Measurements from ENCODE around the gene LMNTD1.

LMNTD1 gene

GRCh38 chr12:25550186-25550585, 2.9 kb downstream of the LMNTD1 start:
- no peak for DNase-seq

GRCh38 chr12:25549120-25549519, 4.0 kb downstream of the LMNTD1 start:
- DNase-seq, result no peak

DNA sequence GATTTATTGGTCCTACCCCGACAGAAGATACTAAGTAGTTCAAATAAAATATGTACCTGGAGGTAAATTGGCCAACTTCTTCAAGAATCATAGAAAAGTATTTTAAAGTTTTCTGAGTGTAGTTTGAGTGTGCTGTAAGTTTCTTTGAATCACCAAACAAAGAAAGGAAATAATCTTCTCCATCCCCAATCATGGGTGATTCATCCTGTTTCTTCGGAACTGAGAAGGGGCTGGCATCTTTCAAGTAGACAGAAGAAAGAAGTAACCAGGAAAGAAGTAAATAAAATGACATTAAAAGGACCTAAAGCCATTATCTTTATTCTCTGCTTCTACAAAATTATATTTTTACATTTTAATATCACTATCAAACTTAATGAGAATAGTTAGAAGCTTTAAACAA, 6.8 kb downstream of the LMNTD1 start:
- DNase-seq, result no peak

- DNase-seq, result no peak
Measured at GRCh38 chr12:25533150-25533549, 19.9 kb downstream of the LMNTD1 start.

DNA sequence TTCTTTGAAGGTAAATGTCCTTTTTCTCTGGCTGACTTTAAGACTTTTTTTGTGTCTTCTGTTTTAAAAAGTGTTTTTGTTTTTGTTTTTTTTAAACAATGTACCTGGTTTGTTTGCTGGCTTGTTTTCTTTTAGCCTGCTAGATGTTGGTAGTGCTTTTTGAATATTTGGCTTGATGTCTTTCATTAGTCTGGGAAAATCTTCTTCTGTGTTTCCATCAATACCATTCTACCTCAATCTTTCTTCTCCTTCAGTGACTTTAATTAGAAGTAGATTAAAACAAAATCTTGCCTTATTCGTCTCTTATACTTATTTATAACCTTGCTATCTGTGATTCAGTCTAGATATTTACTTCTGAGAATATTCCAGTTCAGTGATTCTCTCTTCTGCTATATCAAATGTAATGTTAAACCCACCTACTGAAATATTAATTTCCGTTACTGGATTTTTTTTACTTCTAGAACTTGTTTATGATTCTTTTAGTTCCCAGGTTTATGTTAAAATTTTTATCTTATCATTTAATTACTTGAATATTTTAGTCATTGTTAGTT, 21.5 kb downstream of the LMNTD1 start:
- DNase-seq, result no peak

GRCh38 chr12:25529738-25530137, 23.3 kb downstream of the LMNTD1 start:
- no peak for DNase-seq

DNA sequence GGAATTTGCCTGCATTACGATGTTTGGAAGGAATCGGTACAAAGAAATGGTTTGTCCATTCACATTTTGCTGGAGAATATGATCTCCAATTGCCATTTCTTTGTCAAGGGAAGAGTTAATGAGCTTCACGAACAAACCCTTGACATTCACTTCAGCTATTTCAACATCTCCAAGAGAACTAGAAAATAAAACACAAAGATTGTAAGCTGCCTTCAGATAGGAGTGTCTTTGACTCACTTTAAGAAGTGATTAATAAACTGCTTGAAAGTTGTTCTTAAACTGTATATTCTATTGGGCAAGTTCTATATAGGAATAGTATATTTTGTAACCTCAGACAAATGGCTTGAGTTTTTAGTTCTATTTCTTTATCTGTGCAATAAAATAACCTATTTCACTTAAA, 26.3 kb downstream of the LMNTD1 start:
- DNase-seq, result no peak

- DNase-seq, result no peak
Measured at GRCh38 chr12:25524366-25524765, 28.7 kb downstream of the LMNTD1 start.

- DNase-seq, result no peak
Measured at GRCh38 chr12:25521625-25522256, 31.3 kb downstream of the LMNTD1 start.

DNA sequence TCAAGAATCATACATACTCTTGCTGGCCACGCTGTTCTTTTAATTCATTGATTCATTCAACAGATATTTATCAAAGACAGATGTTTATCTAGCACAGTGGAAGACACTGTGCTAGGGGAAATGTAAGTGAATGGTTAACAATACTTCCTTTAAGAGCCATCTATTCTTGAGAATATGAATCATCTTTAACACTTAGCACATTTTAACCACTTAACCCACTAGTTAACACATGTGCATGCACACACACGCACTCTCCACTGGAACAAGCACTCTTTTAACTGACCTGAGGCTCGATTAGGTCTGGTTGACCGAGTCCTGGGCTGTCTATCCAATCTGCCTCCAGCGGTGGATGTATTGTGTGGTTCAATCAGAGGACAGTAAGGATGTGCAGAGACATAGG, 34.6 kb downstream of the LMNTD1 start:
- no peak for DNase-seq

DNA sequence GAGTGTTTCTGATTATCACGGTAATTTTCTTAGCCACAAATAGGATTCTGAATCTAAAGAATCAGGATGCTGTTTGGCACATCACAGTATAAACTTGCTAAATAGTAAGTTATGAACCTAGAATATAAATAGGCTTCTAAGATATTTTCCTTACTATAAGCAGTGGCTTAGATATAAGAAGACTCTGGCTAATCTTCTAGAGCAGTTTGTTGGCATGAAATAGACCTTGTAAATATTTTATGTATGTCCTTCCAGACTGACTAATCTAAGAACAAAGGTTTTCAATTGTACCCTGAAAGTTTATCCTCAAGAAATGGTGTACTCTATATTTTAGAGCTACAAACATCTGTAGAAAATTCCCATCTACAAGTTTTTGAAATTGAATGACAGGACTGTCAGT, 48.3 kb downstream of the LMNTD1 start:
- DNase-seq, result no peak

GRCh38 chr12:25503666-25504065, 49.4 kb downstream of the LMNTD1 start:
- DNase-seq, result no peak

DNA sequence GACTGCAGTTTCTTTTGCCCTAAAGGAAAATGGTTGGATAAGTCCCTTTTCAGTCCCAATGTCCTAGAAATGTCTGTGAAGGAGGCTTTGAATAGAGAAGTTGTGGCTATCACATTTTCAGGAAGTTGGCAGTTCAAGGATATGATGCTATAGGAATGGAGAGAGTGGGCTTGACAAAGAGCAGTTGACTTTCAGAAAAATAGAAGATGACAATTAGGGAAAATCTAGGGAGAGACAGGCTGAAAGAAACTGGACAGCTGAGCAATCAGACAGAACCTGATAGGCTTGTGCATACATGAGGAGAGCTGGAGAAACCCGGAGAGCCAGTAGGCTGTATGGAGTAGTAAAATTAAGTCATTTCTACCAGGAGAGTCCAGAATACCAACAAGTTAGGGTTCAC, 50.5 kb downstream of the LMNTD1 start:
- no peak for DNase-seq

- DNase-seq, result no peak
Measured at GRCh38 chr12:25502118-25502517, 51.0 kb downstream of the LMNTD1 start.

- DNase-seq, result no peak
Measured at GRCh38 chr12:25501549-25501948, 51.5 kb downstream of the LMNTD1 start.

GRCh38 chr12:25500651-25501050, 52.4 kb downstream of the LMNTD1 start:
- DNase-seq, result no peak

- no peak for DNase-seq
Measured at GRCh38 chr12:25497021-25497420, 56.1 kb downstream of the LMNTD1 start.

DNA sequence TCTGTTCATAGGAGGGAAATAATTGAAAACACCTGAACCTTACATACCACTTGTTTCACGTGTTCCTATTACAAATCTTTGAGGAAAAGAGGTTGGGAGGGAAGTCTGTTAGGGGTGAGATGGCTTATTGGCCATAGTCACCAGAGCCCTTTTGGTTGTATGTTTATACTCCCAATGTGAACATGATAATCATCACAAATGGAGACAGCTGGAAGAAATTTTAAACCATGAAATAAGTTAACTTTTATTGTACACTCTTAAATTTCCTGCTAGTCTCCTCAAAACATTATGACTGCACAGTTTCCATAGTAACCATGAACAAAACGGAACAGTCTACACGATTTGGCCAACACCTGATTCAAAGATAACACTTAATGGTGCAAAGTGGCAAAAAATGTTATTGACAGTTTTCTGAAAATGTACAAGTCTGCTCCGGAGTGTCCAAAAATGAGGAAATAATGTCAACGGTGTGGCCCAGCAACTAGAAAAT, 56.9 kb downstream of the LMNTD1 start:
- no peak for DNase-seq

DNA sequence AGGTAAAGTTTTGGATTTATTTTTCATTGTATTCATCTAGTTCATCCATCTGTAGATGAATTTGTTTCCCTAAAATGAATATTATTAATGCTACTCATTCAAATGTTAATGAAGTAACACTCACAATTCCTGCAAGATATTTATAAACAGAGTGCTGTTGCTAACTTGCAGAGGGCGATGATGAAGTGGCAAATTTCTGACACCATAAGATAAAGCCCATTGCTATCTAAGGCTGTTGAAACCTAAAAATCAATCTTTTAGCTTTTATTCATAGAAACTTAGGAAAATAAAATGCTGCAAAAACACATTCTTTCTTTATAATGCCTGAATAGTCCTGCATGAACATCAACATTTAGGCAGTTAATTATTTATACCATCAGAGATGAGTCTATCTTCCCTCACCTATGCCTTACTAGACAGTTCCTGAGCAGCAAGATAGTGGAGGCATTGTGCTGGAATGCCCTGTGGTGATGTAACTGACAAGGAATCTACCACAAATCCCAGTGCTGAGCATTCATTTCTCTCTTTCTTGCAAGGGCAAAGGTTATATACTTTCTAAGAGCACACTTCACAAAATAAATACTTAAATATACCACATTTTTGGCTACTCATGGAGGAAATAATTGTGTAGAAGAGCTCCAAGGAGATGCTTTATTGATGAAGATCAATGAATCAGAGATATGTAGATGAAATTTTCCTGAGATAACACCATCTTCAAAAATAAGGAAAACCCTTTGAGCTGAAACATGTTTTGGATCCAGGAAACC, 57.6 kb downstream of the LMNTD1 start:
- DNase-seq, result no peak

GRCh38 chr12:25494926-25495325, 58.2 kb downstream of the LMNTD1 start:
- no peak for DNase-seq

- no peak for DNase-seq
Measured at GRCh38 chr12:25493682-25494081, 59.4 kb downstream of the LMNTD1 start.

- no peak for DNase-seq
Measured at GRCh38 chr12:25491396-25492325, 61.4 kb downstream of the LMNTD1 start.

Data from NCI-H1930 (cell line).